BJ (cell line): Measurements from ENCODE around the gene SSH2. TPM values are rescaled to one million over a fixed set of nuclear protein-coding genes. Genes with fewer than 3 reads are reported as not detected.

Experiments
- CTCF ChIA-PET: fragments of 350-600 bp; formaldehyde crosslinking; extraction: SDS; loops from one replicate; lab custom pipeline; 2021; ENCODE audit warnings: antibody characterized with exemption, inconsistent platforms; lab: Yijun Ruan, JAX
- POLR2A ChIA-PET: fragments of 300-600 bp; sonication (Branson Sonifier 250); formaldehyde crosslinking; extraction: SDS; loops from one replicate; lab custom pipeline; 2021; ENCODE audit warnings: antibody characterized with exemption; lab: Charles Lee
- DNase-seq: peaks from one replicate; pipeline ENCODE4 v3.0.0-alpha.2; 2011; ENCODE audit warnings: low read depth
- H3K27me3 ChIP-seq: 2 replicates; pipeline ENCODE4 v1.6.0; 2011; ENCODE audit warnings: low read length; ENCODE audit not compliant: control insufficient read depth, insufficient read depth
- H3K36me3 ChIP-seq: 2 replicates; pipeline ENCODE4 v1.5.1; 2011; ENCODE audit warnings: low read length; ENCODE audit not compliant: control insufficient read depth, insufficient read depth
- H3K4me3 ChIP-seq: 2 replicates; pipeline ENCODE4 v1.5.1; 2011; ENCODE audit warnings: low read depth, mild to moderate bottlenecking, control low read depth, low read length
- polyA plus RNA-seq: library from polyadenylated mRNA; depleted of rRNA; stranded (reverse); fragments of >200 nt; gene quantifications from 2 replicates; pipeline ENCODE4 v1.2.3, GENCODE V29; 2011
- TF ChIP-seq, protein P1 (sequence below): IDR thresholded peaks from 2 replicates; pipeline ENCODE4 v1.5.1; 2011; ENCODE audit warnings: low read depth, mild to moderate bottlenecking, control low read depth, inconsistent platforms, low read length, moderate library complexity; ENCODE audit not compliant: insufficient read depth

SSH2 gene
- polyA plus RNA-seq, 1 experiment = 5.7 TPM

DNA sequence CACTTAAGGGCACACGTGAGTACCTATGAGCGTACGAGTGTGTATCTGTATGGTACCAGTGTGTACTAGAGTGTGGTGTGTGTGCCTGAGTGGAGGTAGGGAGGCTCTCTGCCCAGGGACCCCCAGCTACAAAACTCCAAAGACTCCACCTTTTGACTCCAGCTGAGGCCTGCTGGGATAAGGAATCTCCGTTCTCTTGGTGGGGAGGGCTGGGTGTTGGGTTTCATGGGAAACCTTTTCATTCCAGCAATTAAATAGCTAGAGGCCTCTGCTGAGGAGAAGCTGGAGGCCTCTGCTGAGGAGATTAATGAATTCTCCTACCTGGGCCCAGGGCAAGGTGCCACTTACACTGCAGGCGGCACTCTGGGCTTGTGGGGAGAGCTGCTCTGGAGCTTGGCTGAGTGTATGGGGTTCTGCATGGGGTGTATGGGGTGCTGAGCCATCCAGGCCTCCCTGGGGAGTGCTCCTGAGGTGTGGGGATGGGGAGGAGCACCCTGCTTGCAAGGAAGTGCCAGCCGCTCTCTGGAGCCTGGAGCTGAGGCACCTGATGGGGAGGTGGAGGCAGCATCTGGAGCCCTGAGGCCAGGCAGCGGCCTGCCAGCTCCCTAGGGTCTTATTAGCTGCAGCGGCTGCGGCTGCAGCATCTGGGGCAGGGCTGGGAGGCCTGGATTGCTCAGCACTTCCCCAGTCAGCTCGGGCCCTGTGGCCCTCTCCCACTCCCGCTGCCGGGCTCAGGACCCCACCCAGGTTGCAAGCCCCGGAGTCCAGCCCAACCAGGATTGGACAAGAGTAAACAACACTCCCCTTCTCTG is 332.5 kb downstream of the SSH2 start:
- TF ChIP-seq, protein P1, sequence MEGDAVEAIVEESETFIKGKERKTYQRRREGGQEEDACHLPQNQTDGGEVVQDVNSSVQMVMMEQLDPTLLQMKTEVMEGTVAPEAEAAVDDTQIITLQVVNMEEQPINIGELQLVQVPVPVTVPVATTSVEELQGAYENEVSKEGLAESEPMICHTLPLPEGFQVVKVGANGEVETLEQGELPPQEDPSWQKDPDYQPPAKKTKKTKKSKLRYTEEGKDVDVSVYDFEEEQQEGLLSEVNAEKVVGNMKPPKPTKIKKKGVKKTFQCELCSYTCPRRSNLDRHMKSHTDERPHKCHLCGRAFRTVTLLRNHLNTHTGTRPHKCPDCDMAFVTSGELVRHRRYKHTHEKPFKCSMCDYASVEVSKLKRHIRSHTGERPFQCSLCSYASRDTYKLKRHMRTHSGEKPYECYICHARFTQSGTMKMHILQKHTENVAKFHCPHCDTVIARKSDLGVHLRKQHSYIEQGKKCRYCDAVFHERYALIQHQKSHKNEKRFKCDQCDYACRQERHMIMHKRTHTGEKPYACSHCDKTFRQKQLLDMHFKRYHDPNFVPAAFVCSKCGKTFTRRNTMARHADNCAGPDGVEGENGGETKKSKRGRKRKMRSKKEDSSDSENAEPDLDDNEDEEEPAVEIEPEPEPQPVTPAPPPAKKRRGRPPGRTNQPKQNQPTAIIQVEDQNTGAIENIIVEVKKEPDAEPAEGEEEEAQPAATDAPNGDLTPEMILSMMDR = no peak
- POLR2A ChIA-PET = no interaction called here
- DNase-seq = no peak
- CTCF ChIA-PET = interaction anchor here (0.6 to 1.8 kb wide), 4 partner anchors 16 to 43 kb away, joined by 3 to 6 read pairs (median 4); no protein-coding TSS in a partner anchor
- H3K36me3 ChIP-seq = no peaks in the 10 kb centered on the region
- H3K4me3 ChIP-seq = no peak overlapping the region
- no peaks in the 10 kb centered on the region for H3K27me3 ChIP-seq

DNA sequence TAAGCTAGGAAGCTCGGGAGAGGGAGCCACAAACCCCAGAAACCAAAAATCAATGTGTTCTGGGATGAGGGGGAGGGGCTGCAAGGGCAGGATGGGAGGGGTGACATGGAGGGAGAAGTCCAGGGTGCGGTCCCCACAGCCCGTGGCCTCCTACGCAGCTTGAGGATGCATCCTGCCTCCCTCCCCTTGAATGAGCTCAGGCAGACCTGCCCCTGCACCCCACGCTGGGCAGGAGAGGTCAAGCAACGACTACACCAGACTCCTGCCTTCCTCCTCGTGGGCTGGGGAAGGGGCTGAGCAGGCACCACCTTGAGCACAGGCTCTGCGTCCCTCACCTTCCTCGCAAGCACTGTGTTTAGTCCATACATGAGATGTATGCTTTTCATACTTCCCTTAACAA is 333.2 kb downstream of the SSH2 start:
- no peaks in the 10 kb centered on the region for H3K27me3 ChIP-seq
- no peak for DNase-seq
- H3K4me3 ChIP-seq = no peak overlapping the region
- TF ChIP-seq, protein P1 = no peak
- H3K36me3 ChIP-seq = no peaks in the 10 kb centered on the region
- POLR2A ChIA-PET = no interaction called here
- CTCF ChIA-PET = interaction anchor here (0.6 to 1.3 kb wide), 3 partner anchors 23 to 44 kb away, joined by 3 to 6 read pairs (median 3); no protein-coding TSS in a partner anchor

DNA sequence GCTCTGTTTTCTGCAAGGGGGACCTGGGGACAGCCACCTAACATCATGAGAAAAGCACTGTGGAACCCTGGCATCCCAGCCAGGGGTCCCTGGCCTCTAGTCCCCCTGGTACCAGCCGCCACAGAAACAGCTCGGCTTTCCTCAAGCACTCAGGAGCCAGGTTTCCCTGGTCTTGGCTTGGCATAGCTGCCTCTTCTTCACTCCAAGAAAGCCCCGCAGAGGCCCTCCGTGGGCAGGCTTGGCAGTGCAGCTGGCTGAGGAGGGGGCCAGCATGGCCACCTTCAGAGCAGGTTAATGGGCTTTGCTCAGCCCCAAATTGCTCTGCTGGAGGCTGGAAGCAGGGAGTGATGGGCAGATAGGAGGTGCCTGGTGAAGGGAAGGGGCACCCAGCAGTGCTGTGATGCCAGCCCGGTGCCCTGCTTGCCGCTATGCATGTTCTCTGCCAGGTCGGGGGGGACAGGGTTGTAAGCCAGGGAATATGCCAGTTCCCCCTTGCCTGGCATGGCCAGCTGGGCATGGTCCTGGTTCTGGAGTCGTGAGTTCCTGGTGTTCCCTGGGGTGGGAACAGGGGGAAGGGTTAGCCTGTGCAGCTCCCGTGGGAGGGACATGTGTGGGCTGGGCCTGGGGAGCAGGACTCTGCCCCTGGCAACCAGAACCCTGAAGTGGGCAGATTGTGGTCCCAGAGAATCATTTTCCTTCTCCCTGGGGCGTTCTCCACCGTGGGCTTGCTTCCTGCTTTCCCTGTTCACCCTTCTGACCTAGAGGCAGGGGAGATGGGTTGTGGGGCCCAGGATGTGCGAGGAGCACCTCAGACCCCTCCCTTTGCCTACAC is 333.9 kb downstream of the SSH2 start:
- POLR2A ChIA-PET = no interaction called here
- DNase-seq = no peak
- CTCF ChIA-PET = interaction anchor here (0.9 kb wide), 1 partner anchor 183 kb away, joined by 3 read pairs; no protein-coding TSS in a partner anchor
- Histone ChIP-seq H3K4me3 (no peak overlapping the region), H3K27me3 (no peaks in the 10 kb centered on the region), H3K36me3 (no peaks in the 10 kb centered on the region)
- TF ChIP-seq, protein P1 = no peak

DNA sequence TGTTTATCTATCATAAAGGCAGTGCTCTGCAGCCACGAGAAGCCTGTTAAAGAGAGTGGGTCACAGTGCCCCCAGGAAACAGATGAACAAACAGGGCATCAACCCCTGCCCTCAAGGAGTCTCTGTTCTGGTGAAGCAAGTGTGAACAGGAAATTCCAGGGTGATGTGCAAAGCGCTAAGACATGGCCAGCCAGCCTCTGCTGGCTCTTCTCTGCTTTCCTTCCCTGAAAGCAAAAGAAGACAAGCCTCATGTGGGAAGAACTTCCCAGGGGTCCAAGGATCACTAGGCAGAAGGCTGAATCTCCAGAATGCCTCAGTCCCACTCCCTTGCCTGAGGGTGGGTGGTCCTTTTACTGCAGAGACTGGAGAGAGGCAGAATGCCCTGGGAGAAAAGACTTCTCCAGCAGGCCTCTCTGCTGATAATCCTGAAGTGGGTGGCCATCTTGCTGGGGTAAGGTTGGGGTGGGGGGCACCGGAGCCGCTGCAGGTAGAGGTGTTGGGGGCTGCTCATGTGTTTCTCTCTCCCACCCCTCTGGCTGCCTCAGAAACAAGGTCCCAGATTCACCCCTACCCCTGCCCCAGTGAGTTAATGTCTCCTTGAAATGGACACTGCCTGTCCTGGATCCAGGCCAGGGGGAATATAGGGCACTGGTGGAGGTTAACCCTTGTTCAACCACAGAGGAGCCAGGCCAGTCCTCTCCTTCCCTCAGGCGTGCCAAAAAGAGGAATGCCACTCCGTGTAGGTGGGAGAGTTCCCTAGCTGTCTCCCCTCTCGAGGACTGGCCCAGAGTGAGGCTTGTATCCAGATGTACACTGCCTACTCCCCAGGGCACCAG is 334.7 kb downstream of the SSH2 start:
- POLR2A ChIA-PET = no interaction called here

More for the DNA sequence above, 334.7 kb downstream of the SSH2 start:
- DNase-seq = no peak
- TF ChIP-seq, protein P1 = no peak
- H3K4me3 ChIP-seq = no peak overlapping the region
- CTCF ChIA-PET = interaction anchor here (0.9 to 4.7 kb wide), 2 partner anchors 14 to 184 kb away, joined by 3 to 61 read pairs; no protein-coding TSS in a partner anchor
- H3K27me3 ChIP-seq = no peaks in the 10 kb centered on the region
- H3K36me3 ChIP-seq = no peaks in the 10 kb centered on the region
